Parathyroid adenoma (tissue), 2 donors: ENCODE measurements around the gene CCL11.
A peak's percentile ranks its signal among the peaks of the same experiment; 100 is the strongest.

ENCODE experiments used
- H2AFZ ChIP-seq: fragments of 300-600 bp; sonication (generic); one replicate; pipeline ENCODE4 v1.7.0; 2017; ENCODE audit warnings: antibody characterized with exemption, mild to moderate bottlenecking
- H3K27ac ChIP-seq: fragments of 300-600 bp; sonication (generic); one replicate; pipeline ENCODE4 v1.7.0; 2017
- H3K27me3 ChIP-seq: fragments of 300-600 bp; sonication (generic); one replicate; pipeline ENCODE4 v1.7.0; 2017; ENCODE audit warnings: low read length; ENCODE audit not compliant: control insufficient read depth, insufficient read depth
- H3K36me3 ChIP-seq: fragments of 300-600 bp; sonication (generic); one replicate; pipeline ENCODE4 v1.7.0; 2017; ENCODE audit warnings: low read length; ENCODE audit not compliant: control insufficient read depth, insufficient read depth
- H3K4me1 ChIP-seq: fragments of 300-600 bp; sonication (generic); one replicate; pipeline ENCODE4 v1.7.0; 2017; ENCODE audit warnings: control low read depth
- H3K4me2 ChIP-seq: fragments of 300-600 bp; sonication (generic); one replicate; pipeline ENCODE4 v1.7.0; 2017; ENCODE audit warnings: low read length
- H3K4me3 ChIP-seq: fragments of 300-600 bp; sonication (generic); one replicate; pipeline ENCODE4 v1.7.0; 2017; ENCODE audit warnings: low read depth, low read length
- H3K79me2 ChIP-seq: fragments of 300-600 bp; sonication (generic); one replicate; pipeline ENCODE4 v1.7.0; 2017; ENCODE audit warnings: control low read depth
- H3K9ac ChIP-seq: fragments of 300-600 bp; sonication (generic); one replicate; pipeline ENCODE4 v1.7.0; 2017; ENCODE audit warnings: mild to moderate bottlenecking
- H3K9me3 ChIP-seq: fragments of 300-600 bp; sonication (generic); one replicate; pipeline ENCODE4 v1.7.0; 2017; ENCODE audit warnings: low read length; ENCODE audit not compliant: control insufficient read depth
- CTCF ChIP-seq: fragments of 300-600 bp; sonication (generic); IDR thresholded peaks from one replicate; pipeline ENCODE4 v1.7.0; 2017; ENCODE audit warnings: antibody characterized with exemption, mild to moderate bottlenecking
- donor health status: primary hyperparathyroidism.

Gene CCL11

GRCh38 chr17:34306466-34306865 is 20.9 kb downstream of the CCL11 start:
- Histone ChIP-seq H3K36me3 (no peaks in the 10 kb centered on the region), H3K27ac (no peak overlapping the region), H3K4me1 (no peaks in the 10 kb centered on the region), H3K9ac (no peak overlapping the region), H3K4me3 (no peak overlapping the region), H3K9me3 (no peaks in the 10 kb centered on the region), H3K27me3 (no peaks in the 10 kb centered on the region), H3K4me2 (no peak overlapping the region), H3K79me2 (no peaks in the 10 kb centered on the region), H2AFZ (no peak overlapping the region)
- TF ChIP-seq CTCF: no peak

- no peak for TF ChIP-seq CTCF
- H3K79me2 ChIP-seq: no peaks in the 10 kb centered on the region
- H3K9ac ChIP-seq: no peak overlapping the region
- no peak overlapping the region for H2AFZ ChIP-seq
- no peaks in the 10 kb centered on the region for H3K27me3 ChIP-seq
- H3K4me3 ChIP-seq: no peak overlapping the region
- H3K36me3 ChIP-seq: no peaks in the 10 kb centered on the region
- no peaks in the 10 kb centered on the region for H3K4me1 ChIP-seq
- H3K27ac ChIP-seq: no peak overlapping the region
- H3K9me3 ChIP-seq: no peaks in the 10 kb centered on the region
- H3K4me2 ChIP-seq: no peak overlapping the region
Observed at GRCh38 chr17:34307110-34307509, 21.6 kb downstream of the CCL11 start.

GRCh38 chr17:34308371-34308770 is 22.8 kb downstream of the CCL11 start:
- no peaks in the 10 kb centered on the region for H3K9me3 ChIP-seq
- no peak for TF ChIP-seq CTCF
- no peak overlapping the region for H3K4me3 ChIP-seq

GRCh38 chr17:34311291-34311690 is 25.7 kb downstream of the CCL11 start:
- TF ChIP-seq CTCF: no peak
- H3K27me3 ChIP-seq: no peaks in the 10 kb centered on the region
- no peak overlapping the region for H3K9ac ChIP-seq
- no peaks in the 10 kb centered on the region for H3K79me2 ChIP-seq
- no peaks in the 10 kb centered on the region for H3K4me1 ChIP-seq
- H2AFZ ChIP-seq: no peak overlapping the region
- H3K4me2 ChIP-seq: no peak overlapping the region
- H3K4me3 ChIP-seq: no peak overlapping the region
- H3K36me3 ChIP-seq: no peaks in the 10 kb centered on the region
- no peak overlapping the region for H3K27ac ChIP-seq
- no peaks in the 10 kb centered on the region for H3K9me3 ChIP-seq

More at GRCh38 chr17:34308371-34308770, 22.8 kb downstream of the CCL11 start:
- Histone ChIP-seq H3K27me3 (no peaks in the 10 kb centered on the region), H3K27ac (no peak overlapping the region), H3K9ac (no peak overlapping the region), H3K4me2 (no peak overlapping the region), H3K4me1 (no peaks in the 10 kb centered on the region), H2AFZ (no peak overlapping the region), H3K79me2 (no peaks in the 10 kb centered on the region), H3K36me3 (no peaks in the 10 kb centered on the region)

- TF ChIP-seq CTCF: no peak
- Histone ChIP-seq H3K27ac (peak overlapping the region; percentile 20), H3K4me1 (no peaks in the 10 kb centered on the region), H3K9me3 (no peaks in the 10 kb centered on the region), H3K36me3 (no peaks in the 10 kb centered on the region), H3K79me2 (no peaks in the 10 kb centered on the region), H2AFZ (no peak overlapping the region), H3K9ac (no peak overlapping the region), H3K4me3 (no peak overlapping the region), H3K27me3 (no peaks in the 10 kb centered on the region), H3K4me2 (no peak overlapping the region)
Observed at GRCh38 chr17:34312080-34312479, 26.5 kb downstream of the CCL11 start.
